Measurements from ENCODE around the gene ACOT8.
A peak's percentile ranks its signal among the peaks of the same experiment; 100 is the strongest.

Gene ACOT8

DNA sequence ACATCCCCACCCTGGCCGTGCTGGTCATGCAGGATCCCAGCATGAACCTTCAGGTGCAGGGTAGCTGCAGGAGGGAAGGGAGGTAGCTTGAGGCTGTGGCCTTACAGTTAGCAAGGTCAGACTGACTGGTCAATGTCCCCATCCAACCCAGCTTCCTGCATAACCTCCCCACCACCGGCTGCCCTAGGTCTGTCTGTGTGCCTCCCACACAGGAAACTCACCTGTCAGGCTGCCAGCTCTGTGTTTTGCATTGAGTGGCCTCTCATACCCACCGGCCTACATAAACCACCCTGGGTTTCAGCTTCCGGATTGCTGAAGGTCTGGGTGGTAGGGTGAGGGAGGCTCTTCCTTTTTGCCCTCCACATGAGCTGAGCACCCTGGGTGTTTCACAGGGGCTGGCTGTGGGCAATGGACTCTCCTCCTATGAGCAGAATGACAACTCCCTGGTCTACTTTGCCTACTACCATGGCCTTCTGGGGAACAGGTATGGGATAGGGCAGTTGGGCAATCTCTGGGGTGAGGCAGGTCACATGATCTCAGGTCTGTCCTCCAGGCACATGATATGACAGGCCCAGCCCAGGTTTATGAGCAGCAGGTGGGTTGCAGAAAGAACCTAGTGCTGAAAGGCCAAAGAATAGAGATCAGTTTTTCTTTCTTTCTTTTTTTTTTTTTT, 35.8 kb upstream of the ACOT8 start:
- no peak for DNase-seq (ENCODE audit: low spot score)
- no peak for TF ChIP-seq CTCF (IDR thresholded peaks at IDR 0.05; ENCODE audit: borderline replicate concordance, control extremely low read depth, extremely low read depth, insufficient read depth, missing control alignments)
- in situ Hi-C loops (cut with MboI; ENCODE audit: low sequenced_read_pairs, unreplicated experiment), result no loop called here

GRCh38 chr20:45892049-45892825, 35.0 kb upstream of the ACOT8 start:
- in situ Hi-C loops (cut with MboI; ENCODE audit: low sequenced_read_pairs, unreplicated experiment), result no loop called here
- no peak for DNase-seq (ENCODE audit: low spot score)
- no peak for TF ChIP-seq CTCF (IDR thresholded peaks at IDR 0.05; ENCODE audit: borderline replicate concordance, control extremely low read depth, extremely low read depth, insufficient read depth, missing control alignments)

DNA sequence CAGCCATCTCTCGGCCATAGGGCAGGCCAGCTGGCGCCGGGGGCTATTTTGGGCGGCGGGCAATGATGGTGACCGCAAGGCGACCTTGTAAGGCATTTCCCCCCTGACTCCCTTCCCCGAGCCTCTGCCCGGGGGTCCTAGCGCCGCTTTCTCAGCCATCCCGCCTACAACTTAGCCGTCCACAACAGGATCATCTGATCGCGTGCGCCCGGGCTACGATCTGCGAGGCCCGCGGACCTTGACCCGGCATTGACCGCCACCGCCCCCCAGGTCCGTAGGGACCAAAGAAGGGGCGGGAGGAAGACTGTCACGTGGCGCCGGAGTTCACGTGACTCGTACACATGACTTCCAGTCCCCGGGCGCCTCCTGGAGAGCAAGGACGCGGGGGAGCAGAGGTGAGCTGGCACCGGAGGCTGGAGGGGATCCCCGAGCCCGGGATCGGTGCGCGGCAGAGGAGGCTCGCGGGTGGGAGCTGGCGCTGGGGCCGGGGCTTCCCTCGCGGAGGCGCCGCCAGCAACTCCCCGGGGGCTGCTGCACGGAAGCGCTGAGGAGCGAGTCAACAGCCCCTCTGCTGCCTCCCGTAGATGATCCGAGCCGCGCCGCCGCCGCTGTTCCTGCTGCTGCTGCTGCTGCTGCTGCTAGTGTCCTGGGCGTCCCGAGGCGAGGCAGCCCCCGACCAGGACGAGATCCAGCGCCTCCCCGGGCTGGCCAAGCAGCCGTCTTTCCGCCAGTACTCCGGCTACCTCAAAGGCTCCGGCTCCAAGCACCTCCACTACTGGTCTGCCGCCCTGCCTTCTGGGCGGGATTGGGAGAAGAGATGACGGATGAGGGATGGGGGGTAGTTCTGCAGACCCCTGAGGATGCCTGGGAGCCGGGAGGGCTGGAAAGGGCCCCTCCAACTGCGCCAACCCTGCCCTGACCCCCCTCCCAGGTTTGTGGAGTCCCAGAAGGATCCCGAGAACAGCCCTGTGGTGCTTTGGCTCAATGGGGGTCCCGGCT, 34.1 kb upstream of the ACOT8 start, which contains the start of the genes CTSA and NEURL2:
Gene CTSA (plus strand): TSS at position 351 of the 999 bp plus-strand sequence. CDS start 234 bp downstream, at position 585.
Gene NEURL2 (minus strand): TSS at position 224 of the 999 bp plus-strand sequence. CDS start 217 bp downstream, at position 7.
- DNase-seq (ENCODE audit: low spot score), result peak; percentile 99
- in situ Hi-C loops (cut with MboI; ENCODE audit: low sequenced_read_pairs, unreplicated experiment), result no loop called here
- TF ChIP-seq CTCF (IDR thresholded peaks at IDR 0.05; ENCODE audit: borderline replicate concordance, control extremely low read depth, extremely low read depth, insufficient read depth, missing control alignments), result no peak

GRCh38 chr20:45890077-45890984, 33.1 kb upstream of the ACOT8 start:
- in situ Hi-C loops (cut with MboI; ENCODE audit: low sequenced_read_pairs, unreplicated experiment), result no loop called here
- DNase-seq (ENCODE audit: low spot score), result peak; percentile 74
- peak; percentile 40 for TF ChIP-seq CTCF (IDR thresholded peaks at IDR 0.05; ENCODE audit: borderline replicate concordance, control extremely low read depth, extremely low read depth, insufficient read depth, missing control alignments)

DNA sequence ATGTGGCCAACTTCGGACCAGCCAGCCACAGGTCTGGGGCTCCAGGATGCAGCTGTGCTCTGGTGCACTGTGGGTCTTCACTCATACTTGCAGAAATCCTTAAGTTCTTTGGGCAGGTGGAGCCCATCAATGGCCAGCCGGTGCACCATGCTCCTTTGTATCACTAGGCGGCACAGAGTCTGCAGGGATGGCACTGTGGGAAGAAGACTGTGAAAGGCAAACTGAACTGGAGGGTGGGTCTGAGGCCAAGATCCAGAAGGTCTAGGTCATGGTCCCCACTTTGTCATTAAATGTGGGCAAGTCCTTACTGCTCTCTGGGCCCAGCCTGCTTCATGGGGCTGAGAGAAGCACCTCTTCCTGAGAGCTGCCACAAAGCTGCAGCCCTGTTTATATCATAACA, 31.5 kb upstream of the ACOT8 start:
- TF ChIP-seq CTCF (IDR thresholded peaks at IDR 0.05; ENCODE audit: borderline replicate concordance, control extremely low read depth, extremely low read depth, insufficient read depth, missing control alignments), result no peak
- in situ Hi-C loops (cut with MboI; ENCODE audit: low sequenced_read_pairs, unreplicated experiment), result no loop called here
- DNase-seq (ENCODE audit: low spot score), result no peak

Measured in GM13976 (cell line).